ENCODE measurements around the gene CCR5.

Gene CCR5

GRCh38 chr3:46412786-46413298, 42.1 kb downstream of the CCR5 start (continued):
- TF ChIP-seq POU6F1 (CRISPR knock-in tag; IDR thresholded peaks at IDR 0.05; ENCODE audit: borderline replicate concordance, low read depth) = no peak

- ATAC-seq = no peak
- TF ChIP-seq ZC3H10 (CRISPR knock-in tag; IDR thresholded peaks at IDR 0.05) (no peak), SNAI2 (CRISPR knock-in tag; IDR thresholded peaks at IDR 0.05) (no peak), BACH2 (CRISPR knock-in tag; IDR thresholded peaks at IDR 0.05; ENCODE audit: borderline replicate concordance) (no peak), PPARA (CRISPR knock-in tag; IDR thresholded peaks at IDR 0.05; ENCODE audit: borderline replicate concordance) (no peak), RARB (CRISPR knock-in tag; IDR thresholded peaks at IDR 0.05) (no peak), TSHZ2 (CRISPR knock-in tag; IDR thresholded peaks at IDR 0.05) (no peak), CSDC2 (CRISPR knock-in tag; IDR thresholded peaks at IDR 0.05) (no peak), CREB5 (CRISPR knock-in tag; IDR thresholded peaks at IDR 0.05; ENCODE audit: low read depth) (no peak), TCF4 (CRISPR knock-in tag; IDR thresholded peaks at IDR 0.05; ENCODE audit: borderline replicate concordance) (no peak), OSR1 (CRISPR knock-in tag; IDR thresholded peaks at IDR 0.05) (no peak), PATZ1 (CRISPR knock-in tag; IDR thresholded peaks at IDR 0.05; ENCODE audit: borderline replicate concordance) (no peak)
Observed at GRCh38 chr3:46413951-46414350, 43.2 kb downstream of the CCR5 start.

GRCh38 chr3:46414739-46415138, 44.0 kb downstream of the CCR5 start:
- ATAC-seq = no peak
- TF ChIP-seq ZNF70 (CRISPR knock-in tag; IDR thresholded peaks at IDR 0.05) (no peak), OSR1 (CRISPR knock-in tag; IDR thresholded peaks at IDR 0.05) (no peak), POU6F1 (CRISPR knock-in tag; IDR thresholded peaks at IDR 0.05; ENCODE audit: borderline replicate concordance, low read depth) (no peak), ZFP3 (CRISPR knock-in tag; IDR thresholded peaks at IDR 0.05) (no peak), ISL1 (CRISPR knock-in tag; IDR thresholded peaks at IDR 0.05) (no peak), ZC3H10 (CRISPR knock-in tag; IDR thresholded peaks at IDR 0.05) (no peak), TSHZ2 (CRISPR knock-in tag; IDR thresholded peaks at IDR 0.05) (no peak), PPARA (CRISPR knock-in tag; IDR thresholded peaks at IDR 0.05; ENCODE audit: borderline replicate concordance) (no peak), RARB (CRISPR knock-in tag; IDR thresholded peaks at IDR 0.05) (no peak), ZNF565 (CRISPR knock-in tag; conservative IDR thresholded peaks at IDR 0.05; ENCODE audit: low read depth) (no peak)

All from SK-N-SH treated with all-trans-retinoic acid at 6 μM for 48 hours (cell line).